Natural killer cell treated with Interleukin-12 subunit alpha and Interleukin-12 subunit beta and Interleukin-15 and Interleukin-18, amount 100 ng/mL, for 72 hours (primary cell): ENCODE data around the gene CANX. TPM values are rescaled to one million over a fixed set of nuclear protein-coding genes. Genes with fewer than 3 reads are reported as not detected.

Source experiments
- ATAC-seq, 2 donors: fragments of 150-1000 bp; cut with Tn5 transposase in 1 of 2; sonication (Bioruptor Pico), chemical (Tn5 transposase) in 1 of 2; 2 replicates each; pipeline ENCODE4 v1.10.0; 2021
- DNase-seq: peaks from one replicate; pipeline ENCODE4 v3.0.0; 2022; ENCODE audit warnings: low spot score
- H3K27ac Mint-ChIP-seq, 2 donors: 1 replicate in 1 of 2; 2 replicates in 1 of 2; pipeline ENCODE4 v1.8.0; 2022; ENCODE audit warnings: mixed read lengths in 2 of 2, mild to moderate bottlenecking in 1 of 2, moderate library complexity in 1 of 2
- H3K27me3 Mint-ChIP-seq, 2 donors: 1 replicate in 1 of 2; 2 replicates in 1 of 2; pipeline ENCODE4 v1.8.0; 2022; ENCODE audit warnings: mixed read lengths in 2 of 2
- H3K36me3 Mint-ChIP-seq: one replicate; pipeline ENCODE4 v1.8.0; 2022; ENCODE audit warnings: mixed read lengths
- H3K4me1 Mint-ChIP-seq, 2 donors: 1 replicate in 1 of 2; 2 replicates in 1 of 2; pipeline ENCODE4 v1.8.0; 2022; ENCODE audit warnings: low read depth in 2 of 2, mixed read lengths in 2 of 2, mild to moderate bottlenecking in 1 of 2
- H3K4me3 Mint-ChIP-seq: one replicate; pipeline ENCODE4 v1.8.0; 2022; ENCODE audit warnings: mixed read lengths
- H3K9me3 Mint-ChIP-seq: 2 replicates; pipeline ENCODE4 v1.8.0; 2022; ENCODE audit warnings: mixed read lengths
- total RNA-seq, 2 donors: library from RNA; stranded (reverse); gene quantifications; one replicate each; pipeline ENCODE4 v1.2.3, GENCODE V29; 2022

Gene CANX
- total RNA-seq, 2 donors from 2014 or later, result 633 to 749 TPM

DNA sequence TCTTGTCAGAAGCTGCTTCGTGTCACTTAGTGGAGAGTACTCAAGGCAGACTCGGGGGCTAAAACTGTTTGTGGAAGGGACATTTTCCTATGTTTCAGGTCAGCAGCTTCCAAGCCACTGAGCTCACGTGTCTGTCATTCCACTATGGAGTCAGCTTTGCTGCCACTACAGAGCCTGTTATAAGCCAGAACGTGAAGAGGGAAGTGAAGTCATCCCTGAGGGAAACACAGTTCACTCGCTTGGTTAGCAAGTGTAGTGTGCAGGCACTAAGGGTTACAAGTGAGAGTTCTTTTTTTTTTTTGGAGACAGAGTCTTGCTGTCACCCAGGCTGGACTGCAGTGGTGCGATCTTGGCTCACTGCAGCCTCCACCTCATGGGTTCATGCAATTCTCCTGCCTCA lies 70.5 kb downstream of the CANX start:
- peaks cover 6% of the 10 kb centered on the region for H3K36me3 Mint-ChIP-seq
- DNase-seq, result no peak
- no peaks in the 10 kb centered on the region for H3K9me3 Mint-ChIP-seq
- peak overlapping the region in 1 of 2 donors; percentile 72 for H3K27ac Mint-ChIP-seq
- peaks cover 15 to 31% of the 10 kb centered on the region in 2 donors for H3K4me1 Mint-ChIP-seq
- ATAC-seq, result no peak
- H3K27me3 Mint-ChIP-seq, result no peaks in the 10 kb centered on the region
- H3K4me3 Mint-ChIP-seq, result no peak overlapping the region

DNA sequence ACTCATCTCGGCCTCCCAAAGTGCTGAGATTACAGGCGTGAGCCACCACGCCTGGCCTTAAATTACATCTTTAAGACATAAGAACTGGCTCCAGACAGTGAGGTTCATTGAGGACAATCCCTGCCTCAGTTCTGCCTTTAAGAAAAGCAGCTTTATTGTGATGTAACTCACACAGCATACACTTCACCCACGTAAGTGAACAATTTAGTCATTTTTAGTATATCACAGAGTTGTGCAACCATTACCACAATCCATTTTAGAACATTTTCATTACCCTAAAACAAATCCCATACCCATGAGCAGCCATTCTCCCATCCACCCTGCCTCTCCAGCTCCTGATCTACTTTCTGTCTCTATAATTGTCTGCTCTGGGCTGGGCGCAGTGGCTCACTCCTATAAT lies 71.0 kb downstream of the CANX start:
- H3K9me3 Mint-ChIP-seq, result no peaks in the 10 kb centered on the region
- H3K27me3 Mint-ChIP-seq, result no peaks in the 10 kb centered on the region
- no peak overlapping the region for H3K4me3 Mint-ChIP-seq
- DNase-seq, result no peak
- ATAC-seq, result peak in 1 of 2 donors; percentile 52
- H3K36me3 Mint-ChIP-seq, result peaks cover 6% of the 10 kb centered on the region
- H3K27ac Mint-ChIP-seq, result no peak overlapping the region
- peaks cover 15 to 31% of the 10 kb centered on the region in 2 donors for H3K4me1 Mint-ChIP-seq

GRCh38 chr5:179771311-179771895 lies 72.6 kb downstream of the CANX start:
- no peak for ATAC-seq
- H3K27me3 Mint-ChIP-seq, result no peaks in the 10 kb centered on the region
- H3K4me1 Mint-ChIP-seq, result peaks cover 11 to 24% of the 10 kb centered on the region in 2 donors

GRCh38 chr5:179772351-179772750 lies 73.6 kb downstream of the CANX start:
- DNase-seq, result no peak
- no peaks in the 10 kb centered on the region for H3K9me3 Mint-ChIP-seq
- H3K4me3 Mint-ChIP-seq, result no peak overlapping the region
- H3K4me1 Mint-ChIP-seq, result peaks cover 11 to 23% of the 10 kb centered on the region in 2 donors
- ATAC-seq, result no peak
- H3K27ac Mint-ChIP-seq, result peak overlapping the region in 1 of 2 donors; percentile 8
- H3K27me3 Mint-ChIP-seq, result no peaks in the 10 kb centered on the region
- peaks cover 10% of the 10 kb centered on the region for H3K36me3 Mint-ChIP-seq

More at GRCh38 chr5:179771311-179771895, 72.6 kb downstream of the CANX start:
- no peak for DNase-seq
- H3K4me3 Mint-ChIP-seq, result no peak overlapping the region
- H3K27ac Mint-ChIP-seq, result no peak overlapping the region
- H3K36me3 Mint-ChIP-seq, result peaks cover 10% of the 10 kb centered on the region
- no peaks in the 10 kb centered on the region for H3K9me3 Mint-ChIP-seq

DNA sequence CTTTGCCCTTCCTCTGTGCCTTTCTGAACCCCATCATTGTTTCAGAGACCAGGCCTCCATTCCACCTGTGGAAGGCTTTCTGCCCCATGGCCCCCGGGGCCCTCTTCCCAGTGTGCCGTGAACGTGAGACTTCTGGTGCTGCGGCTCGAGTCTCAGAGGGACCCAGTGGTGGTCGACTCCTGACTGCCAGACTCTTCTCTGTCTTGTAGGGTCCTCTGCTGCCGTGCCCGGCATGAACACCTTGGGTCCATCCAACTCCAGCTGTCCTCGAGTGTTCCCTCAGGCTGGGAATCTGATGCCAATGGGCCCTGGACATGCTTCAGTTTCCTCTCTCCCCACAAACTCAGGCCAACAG lies 74.9 kb downstream of the CANX start:
- DNase-seq (no peak), ATAC-seq (no peak)
- H3K36me3 Mint-ChIP-seq, result peaks cover 10% of the 10 kb centered on the region
- H3K27ac Mint-ChIP-seq, result no peak overlapping the region
- peaks cover 19 to 22% of the 10 kb centered on the region in 2 donors for H3K4me1 Mint-ChIP-seq
- H3K9me3 Mint-ChIP-seq, result no peaks in the 10 kb centered on the region
- no peaks in the 10 kb centered on the region for H3K27me3 Mint-ChIP-seq
- no peak overlapping the region for H3K4me3 Mint-ChIP-seq

DNA sequence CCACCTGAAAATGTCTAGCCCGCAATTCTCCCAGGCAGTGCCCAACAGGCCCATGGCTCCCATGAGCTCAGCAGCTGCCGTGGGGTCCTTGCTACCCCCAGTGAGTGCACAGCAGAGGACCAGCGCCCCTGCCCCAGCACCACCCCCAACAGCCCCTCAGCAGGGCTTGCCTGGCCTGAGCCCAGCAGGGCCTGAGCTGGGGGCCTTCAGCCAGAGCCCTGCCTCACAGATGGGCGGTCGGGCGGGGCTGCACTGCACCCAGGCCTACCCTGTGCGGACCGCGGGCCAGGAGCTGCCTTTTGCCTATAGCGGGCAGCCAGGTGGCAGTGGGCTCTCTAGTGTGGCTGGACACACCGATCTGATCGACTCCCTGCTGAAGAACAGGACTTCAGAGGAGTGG lies 75.7 kb downstream of the CANX start:
- Mint-ChIP-seq H3K27ac (no peak overlapping the region), H3K9me3 (no peaks in the 10 kb centered on the region), H3K4me3 (no peak overlapping the region), H3K27me3 (no peaks in the 10 kb centered on the region), H3K4me1 (peaks cover 13 to 20% of the 10 kb centered on the region in 2 donors), H3K36me3 (peaks cover 10% of the 10 kb centered on the region)
- peak in 1 of 2 donors; percentile 31 for ATAC-seq
- DNase-seq, result no peak

GRCh38 chr5:179776411-179776938 lies 77.7 kb downstream of the CANX start:
- no peak for ATAC-seq

DNA sequence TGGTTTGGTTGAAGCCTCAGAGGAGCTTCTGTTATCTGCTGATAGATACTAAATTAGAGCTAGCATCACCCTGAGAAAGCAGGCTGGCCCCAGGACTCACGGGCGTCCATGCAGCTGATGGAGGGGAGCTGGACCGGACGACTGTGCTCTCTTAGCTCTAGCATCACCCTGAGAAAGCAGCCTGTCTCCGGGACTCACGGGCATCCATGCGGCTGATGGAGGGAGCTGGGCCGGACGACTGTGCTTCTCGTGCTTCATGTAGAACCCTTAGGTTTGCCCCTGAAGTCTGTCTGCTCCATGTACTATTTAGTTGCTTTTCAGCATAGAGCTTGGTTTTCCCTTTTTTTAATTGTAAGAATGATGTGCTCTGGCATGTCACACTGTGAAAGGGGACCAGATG lies 78.7 kb downstream of the CANX start:
- H3K4me3 Mint-ChIP-seq, result no peak overlapping the region
- H3K9me3 Mint-ChIP-seq, result no peaks in the 10 kb centered on the region
- peaks cover 10% of the 10 kb centered on the region for H3K36me3 Mint-ChIP-seq
- no peak for DNase-seq
- peak overlapping the region in 1 of 2 donors; percentile 18 for H3K27ac Mint-ChIP-seq
- H3K4me1 Mint-ChIP-seq, result peaks cover 13 to 21% of the 10 kb centered on the region in 2 donors
- ATAC-seq, result no peak
- H3K27me3 Mint-ChIP-seq, result no peaks in the 10 kb centered on the region

More at GRCh38 chr5:179776411-179776938, 77.7 kb downstream of the CANX start:
- no peak for DNase-seq
- H3K4me3 Mint-ChIP-seq, result no peak overlapping the region
- peaks cover 13 to 18% of the 10 kb centered on the region in 2 donors for H3K4me1 Mint-ChIP-seq
- H3K36me3 Mint-ChIP-seq, result peaks cover 10% of the 10 kb centered on the region
- H3K9me3 Mint-ChIP-seq, result no peaks in the 10 kb centered on the region
- no peaks in the 10 kb centered on the region for H3K27me3 Mint-ChIP-seq
- H3K27ac Mint-ChIP-seq, result no peak overlapping the region

DNA sequence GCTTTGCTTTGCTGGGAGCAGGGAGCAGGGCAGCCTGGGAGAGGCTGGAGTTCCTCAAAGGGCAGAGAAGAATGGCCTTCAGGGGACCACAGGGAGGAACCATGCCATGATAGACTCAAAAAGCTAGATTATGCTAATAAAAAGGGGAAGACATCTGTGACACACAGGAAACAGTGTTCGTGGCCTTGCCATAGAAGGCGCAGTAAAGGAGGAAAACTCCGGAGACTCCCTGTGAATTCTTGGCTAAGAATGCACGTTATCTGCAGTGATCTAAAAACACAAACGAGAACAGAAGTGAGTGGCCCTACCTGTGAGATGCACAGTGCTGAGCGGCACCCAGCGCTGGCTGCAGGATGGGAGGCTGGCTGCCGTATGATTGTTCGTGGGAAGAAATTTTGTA lies 79.1 kb downstream of the CANX start:
- no peaks in the 10 kb centered on the region for H3K27me3 Mint-ChIP-seq
- peaks cover 13 to 21% of the 10 kb centered on the region in 2 donors for H3K4me1 Mint-ChIP-seq
- no peaks in the 10 kb centered on the region for H3K9me3 Mint-ChIP-seq
- H3K4me3 Mint-ChIP-seq, result no peak overlapping the region
- ATAC-seq (no peak), DNase-seq (no peak)
- H3K36me3 Mint-ChIP-seq, result peaks cover 10% of the 10 kb centered on the region
- H3K27ac Mint-ChIP-seq, result peak overlapping the region in 1 of 2 donors; percentile 18

DNA sequence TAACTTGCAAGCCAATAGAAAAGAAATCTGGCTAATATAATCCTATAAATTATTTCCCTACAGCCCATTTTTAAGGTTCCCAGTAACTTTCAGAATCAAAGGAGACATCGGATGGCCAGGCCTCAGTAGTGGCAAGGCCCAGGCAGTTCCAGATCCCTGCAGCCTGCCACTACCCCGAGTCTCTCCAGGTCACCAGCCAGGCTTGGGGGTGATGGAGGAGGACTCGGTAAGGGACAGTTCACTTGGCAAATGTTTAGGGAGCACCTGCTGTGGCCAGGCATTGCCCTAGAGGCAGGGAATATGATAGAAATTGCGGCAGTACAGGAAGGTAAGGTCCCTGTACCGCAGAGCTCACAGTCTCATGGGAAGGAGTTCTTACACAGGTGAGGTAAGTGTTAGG lies 79.8 kb downstream of the CANX start:
- no peak overlapping the region for H3K27ac Mint-ChIP-seq
- peaks cover 4% of the 10 kb centered on the region for H3K36me3 Mint-ChIP-seq
- DNase-seq (no peak), ATAC-seq (no peak)
- no peaks in the 10 kb centered on the region for H3K9me3 Mint-ChIP-seq
- H3K4me1 Mint-ChIP-seq, result peaks cover 13 to 17% of the 10 kb centered on the region in 2 donors
- H3K4me3 Mint-ChIP-seq, result no peak overlapping the region
- no peaks in the 10 kb centered on the region for H3K27me3 Mint-ChIP-seq

GRCh38 chr5:179779826-179780225 lies 81.1 kb downstream of the CANX start:
- no peak overlapping the region for H3K27ac Mint-ChIP-seq
- H3K4me3 Mint-ChIP-seq, result no peak overlapping the region
- H3K36me3 Mint-ChIP-seq, result peaks cover 4% of the 10 kb centered on the region
- H3K4me1 Mint-ChIP-seq, result peaks cover 13 to 17% of the 10 kb centered on the region in 2 donors
- ATAC-seq (no peak), DNase-seq (no peak)
- H3K9me3 Mint-ChIP-seq, result no peaks in the 10 kb centered on the region
- no peaks in the 10 kb centered on the region for H3K27me3 Mint-ChIP-seq

DNA sequence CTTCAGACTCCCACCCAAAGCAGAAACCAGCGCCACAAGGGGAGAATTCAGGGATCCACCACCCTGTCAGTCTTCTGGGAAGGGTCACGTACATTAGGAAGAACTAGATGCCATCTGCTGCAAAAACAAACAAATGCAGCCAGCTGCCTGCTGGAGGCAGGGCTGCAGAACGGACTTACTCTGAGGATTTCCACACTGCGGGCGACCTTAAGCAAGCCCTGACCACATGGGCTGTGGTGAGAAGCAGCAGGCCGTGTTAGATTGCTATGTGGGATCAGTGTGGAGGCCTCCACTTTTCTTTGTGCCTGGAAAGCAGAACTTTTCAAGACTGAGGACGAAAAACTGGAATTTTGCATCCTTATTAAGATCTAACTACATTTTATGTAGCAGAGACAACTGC lies 81.6 kb downstream of the CANX start:
- Mint-ChIP-seq H3K4me1 (peaks cover 13 to 17% of the 10 kb centered on the region in 2 donors), H3K36me3 (peaks cover 4% of the 10 kb centered on the region), H3K27ac (no peak overlapping the region), H3K4me3 (no peak overlapping the region), H3K27me3 (no peaks in the 10 kb centered on the region), H3K9me3 (no peaks in the 10 kb centered on the region)
- ATAC-seq (no peak), DNase-seq (no peak)
